GM21528 (cell line): ENCODE data around the gene GALNT12.

Experiments
- ATAC-seq: cut with Tn5 transposase; IDR thresholded peaks from one replicate; pipeline ENCODE4 v1.9.1; 2021; ENCODE audit warnings: mild to moderate bottlenecking, moderate library complexity; ENCODE audit not compliant: unreplicated experiment, low FRiP score

Gene GALNT12

DNA sequence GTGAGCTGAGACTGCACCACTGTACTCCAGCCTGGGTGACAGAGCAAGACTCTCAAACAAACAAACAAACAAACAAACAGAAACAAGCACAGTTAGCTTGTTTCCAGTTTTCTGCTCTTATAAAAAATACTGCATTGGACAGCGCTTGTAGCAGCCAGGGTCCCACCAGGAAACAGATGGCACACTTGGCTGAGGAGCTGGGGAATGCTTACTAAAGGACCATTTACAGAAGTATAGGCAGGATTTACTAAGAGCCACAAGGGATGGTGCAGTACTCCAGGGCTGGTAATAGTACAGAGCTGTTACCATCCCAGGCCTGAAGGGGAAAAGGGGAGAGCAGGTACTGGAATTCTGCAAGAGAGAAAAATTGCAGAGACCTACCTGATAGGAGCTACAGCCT is 5.9 kb upstream of the GALNT12 start:
- ATAC-seq = no peak

DNA sequence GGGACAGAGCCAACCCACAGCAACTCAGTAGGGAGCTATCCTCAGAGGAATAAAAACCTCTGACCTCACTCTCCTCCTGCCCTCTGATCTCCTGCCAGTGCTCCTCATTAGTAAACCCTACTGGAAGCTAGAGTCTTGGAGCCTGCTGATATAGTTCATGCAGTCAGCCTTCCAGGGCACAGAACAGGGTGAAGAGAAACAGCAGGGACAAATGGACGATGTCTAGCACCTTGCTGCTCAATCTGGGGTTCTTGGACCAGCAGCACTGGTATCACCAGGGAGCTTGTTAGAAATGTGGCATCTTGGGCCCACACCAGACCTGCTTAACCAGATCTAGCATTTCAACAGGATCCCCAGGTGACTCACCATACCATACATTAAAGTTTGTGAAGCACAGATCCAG is 5.5 kb upstream of the GALNT12 start:
- ATAC-seq = no peak

DNA sequence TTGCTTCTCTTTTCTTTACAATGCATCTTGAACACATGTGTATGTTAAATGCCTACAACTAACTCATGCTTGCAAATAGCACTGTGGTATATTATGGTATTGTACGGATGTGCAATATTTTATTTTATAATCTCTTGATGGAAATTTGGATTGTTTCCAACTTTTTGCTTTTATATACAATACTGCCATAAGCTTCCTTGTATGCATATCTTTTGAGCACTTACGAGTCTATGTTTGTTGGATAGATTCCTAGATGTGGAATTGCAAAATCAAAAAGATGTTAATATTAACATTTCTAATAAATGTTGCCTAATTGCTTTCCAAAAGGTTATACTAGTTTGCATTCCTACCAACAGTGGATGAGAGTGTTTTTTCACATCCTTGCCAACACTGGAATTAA is 3.4 kb upstream of the GALNT12 start:
- no peak for ATAC-seq

DNA sequence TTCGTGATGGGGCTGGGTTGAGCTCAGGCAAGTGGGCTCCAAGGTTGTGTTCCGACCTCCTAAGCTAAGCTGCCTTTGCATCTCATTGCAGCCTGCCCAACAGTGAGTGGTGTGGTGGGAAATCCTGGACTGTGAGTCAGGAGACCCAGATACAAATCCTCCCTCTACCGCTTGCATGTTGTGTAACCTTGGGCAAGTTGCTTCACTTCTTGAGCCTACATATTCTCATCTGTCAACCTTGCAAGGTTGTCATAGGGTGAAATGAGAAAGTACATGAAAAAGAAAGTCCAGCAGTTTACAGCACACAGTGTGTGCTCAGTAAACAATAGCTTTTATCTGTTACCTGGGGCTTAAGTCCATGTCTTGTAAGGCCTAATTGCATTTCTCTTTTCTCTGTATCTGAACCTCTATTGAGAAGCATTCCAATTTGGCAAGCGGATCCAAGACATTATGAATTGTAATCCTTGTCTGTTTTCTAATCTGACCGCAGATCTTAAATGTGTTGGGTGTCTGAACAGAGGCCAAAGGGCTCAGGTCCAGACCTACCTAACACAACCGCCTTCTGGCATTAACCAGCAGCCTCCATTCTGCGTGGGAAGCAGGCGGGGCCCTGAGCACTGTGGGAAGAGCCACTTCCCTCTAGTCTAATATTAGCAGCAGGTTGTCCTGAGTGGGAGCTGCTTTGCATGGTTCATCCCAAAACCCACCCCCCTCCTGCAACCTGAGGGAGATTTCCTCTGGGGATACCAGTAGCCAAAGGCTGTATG is 1.8 kb upstream of the GALNT12 start:
- ATAC-seq = no peak

DNA sequence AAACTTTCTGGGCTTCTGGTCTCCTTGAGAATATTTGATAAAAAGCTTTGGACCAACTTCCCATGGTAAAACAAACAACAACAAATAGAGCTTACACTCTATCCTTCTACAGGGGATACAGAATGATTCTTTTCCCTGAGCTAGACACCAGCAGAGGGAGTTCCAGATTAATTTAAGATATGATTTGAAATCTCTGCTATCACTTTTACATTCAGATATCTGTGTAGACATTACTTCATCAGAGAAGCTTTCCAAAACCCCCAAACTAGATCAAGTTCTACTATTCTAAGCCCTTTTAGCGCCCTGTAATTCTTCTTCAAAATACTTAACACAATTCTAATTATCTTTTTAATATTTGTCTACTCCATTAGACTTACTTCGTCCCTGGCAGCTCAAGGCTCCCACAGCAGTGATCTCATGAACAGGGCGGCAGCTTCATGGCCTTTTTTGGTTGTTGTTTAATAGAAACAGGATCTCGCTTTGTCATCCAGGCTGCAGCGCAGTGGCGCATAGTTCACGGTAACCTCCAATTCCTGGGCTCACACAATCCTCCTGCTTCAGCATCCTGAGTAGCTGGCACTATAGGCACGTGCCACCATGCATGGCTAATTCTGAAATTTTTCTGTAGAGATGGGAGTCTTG is 955 bp upstream of the GALNT12 start:
- ATAC-seq = no peak

DNA sequence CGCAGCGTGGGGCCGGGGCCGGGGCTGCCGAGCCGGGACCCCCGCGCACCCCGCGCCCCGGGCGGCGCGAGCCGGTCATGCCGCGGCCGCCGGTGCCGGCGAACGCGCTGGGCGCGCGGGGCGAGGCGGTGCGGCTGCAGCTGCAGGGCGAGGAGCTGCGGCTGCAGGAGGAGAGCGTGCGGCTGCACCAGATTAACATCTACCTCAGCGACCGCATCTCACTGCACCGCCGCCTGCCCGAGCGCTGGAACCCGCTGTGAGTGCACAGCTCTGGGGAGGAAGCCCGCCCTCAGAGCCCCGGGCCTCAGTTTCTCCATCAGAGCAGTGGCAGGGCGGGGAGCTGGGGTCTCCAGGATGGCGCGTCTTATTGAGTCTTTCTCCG is 335 bp downstream of the GALNT12 start:
- ATAC-seq = no peak

DNA sequence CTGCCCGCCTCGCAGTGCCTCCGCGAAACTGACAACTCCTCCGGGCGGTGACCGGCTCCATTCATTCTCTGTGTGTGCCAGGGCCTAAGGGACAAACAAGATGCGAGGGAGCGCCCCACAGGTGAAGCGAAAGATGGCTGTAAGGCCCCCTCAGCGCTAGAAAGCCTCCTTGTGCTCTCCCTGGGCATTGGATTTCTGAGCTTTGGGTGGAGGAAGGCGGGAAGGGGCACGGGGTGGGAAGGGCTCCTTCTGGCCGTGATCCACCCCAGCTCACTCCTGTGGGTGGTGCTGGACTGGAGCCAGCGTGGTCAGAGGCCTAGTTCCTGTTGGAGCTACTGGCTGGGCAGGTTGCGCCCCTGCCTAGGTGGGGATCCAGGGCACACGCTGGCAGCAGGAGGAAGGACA is 943 bp downstream of the GALNT12 start:
- ATAC-seq = no peak

DNA sequence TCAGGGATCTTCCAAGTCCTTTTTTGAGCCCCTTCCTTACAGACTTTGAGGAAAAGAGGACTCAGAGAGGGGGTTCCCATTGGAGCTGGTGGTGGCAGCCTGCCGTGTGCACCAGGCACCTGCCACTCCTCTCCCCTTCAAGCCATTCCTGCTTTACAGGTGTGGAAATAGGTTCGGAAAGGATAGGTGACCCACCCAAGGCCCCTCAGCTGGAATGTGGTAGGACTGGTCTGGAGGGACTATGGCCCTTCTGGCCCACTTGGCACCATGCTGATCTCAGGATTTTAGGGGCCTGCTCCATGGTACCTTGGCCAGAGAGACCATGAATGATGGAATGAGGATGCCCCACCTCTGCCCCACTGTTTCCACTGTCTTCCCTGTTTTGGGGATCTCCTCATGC is 1.4 kb downstream of the GALNT12 start:
- ATAC-seq = no peak

DNA sequence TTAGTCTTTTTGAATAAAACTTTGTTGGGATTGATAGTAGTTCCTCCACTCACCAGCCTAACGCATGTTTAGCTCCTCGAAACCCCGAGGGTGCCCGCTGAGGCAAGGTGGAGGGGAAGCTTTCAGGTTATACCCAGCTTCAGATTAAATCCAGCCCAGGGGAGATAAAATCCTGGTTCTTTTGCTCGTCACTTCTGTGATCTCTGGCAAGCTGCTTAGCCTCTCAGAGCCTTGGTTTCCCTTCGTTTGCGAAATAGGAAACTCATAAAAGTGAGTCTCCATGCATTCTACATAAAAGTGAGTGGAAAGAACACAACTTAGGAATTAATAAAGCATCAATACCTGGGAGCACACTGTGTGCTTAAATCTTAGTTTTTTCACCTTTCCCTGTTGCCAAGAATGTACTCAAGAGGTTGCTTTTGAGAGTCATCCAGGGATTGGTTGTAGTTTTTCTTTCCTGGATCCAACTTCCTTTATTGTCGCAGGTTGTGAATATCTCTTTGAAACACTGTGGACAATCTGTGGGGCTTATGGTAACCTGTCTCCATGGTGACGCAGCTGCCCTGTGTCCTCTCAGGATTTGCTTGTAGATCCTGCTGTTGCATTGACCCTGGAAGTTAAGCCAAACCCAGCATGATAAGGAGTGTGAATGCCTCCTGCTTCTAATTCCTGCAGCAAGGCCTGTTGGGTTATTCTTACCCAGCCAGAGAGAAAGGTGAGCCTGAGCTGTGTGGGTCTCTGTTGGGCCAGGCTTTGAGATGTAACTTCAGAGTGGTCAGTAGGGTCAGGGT is 2.0 kb downstream of the GALNT12 start:
- ATAC-seq = no peak

DNA sequence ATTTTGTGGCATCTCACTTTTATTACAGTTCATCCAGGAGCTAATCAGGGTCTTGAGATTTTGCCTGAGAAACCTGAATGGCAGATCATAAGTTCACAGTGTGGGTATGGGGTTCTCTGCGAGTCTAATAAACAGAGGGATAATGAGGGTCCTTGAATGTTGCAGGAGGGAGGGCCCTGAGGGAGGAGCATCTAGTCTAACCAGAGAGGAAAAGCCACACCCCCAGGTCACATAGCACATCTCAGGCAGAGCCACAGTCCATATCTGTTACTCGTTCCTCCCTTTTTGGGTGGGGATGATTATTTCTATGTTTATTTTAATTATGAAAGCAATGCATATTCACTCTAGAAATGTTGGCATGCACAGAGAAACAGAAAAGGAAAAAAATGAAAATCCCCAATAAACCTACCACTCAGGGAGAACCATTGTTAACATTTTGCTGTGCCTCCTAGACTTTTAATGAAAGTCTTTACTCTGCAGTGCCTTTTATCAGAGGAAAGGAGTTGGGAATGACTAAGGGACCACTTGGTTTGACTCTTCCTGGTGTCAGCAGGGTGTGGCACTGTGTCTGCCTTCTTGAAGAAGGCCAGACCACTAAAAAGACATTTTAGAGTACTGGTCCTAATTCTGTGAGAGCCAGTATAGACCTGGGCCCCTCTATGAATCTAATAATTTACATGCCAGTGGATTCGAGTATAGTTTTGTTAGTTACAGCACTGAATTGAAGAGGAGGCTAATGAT is 2.8 kb downstream of the GALNT12 start:
- ATAC-seq = no peak

DNA sequence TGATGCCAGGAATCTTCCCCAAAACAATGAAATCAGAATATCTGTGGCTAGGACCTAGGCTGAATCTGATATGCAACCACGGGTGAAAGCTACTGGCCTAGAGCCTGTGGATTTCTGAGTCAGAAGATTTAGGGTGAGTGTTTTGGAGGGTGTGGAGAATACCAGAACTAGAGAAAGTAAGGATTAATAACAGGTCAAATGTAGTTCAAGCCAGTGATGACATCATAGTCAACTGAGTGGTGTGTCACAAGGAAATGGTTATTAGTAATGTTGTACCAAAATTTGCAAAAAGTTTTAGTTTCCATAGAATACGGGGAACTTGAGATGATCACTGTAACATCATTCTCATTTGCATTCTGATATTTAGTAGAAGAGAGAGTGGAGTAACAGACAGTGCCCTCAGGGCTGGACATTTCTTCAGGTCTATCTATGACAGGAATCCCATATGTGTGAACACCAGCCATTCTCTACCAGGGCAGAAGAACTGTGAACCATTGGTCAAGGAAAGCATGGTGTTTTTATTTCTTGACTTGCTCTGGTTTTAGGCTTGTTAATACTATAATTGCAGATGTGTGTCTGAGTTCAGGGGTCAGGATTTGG is 3.7 kb downstream of the GALNT12 start:
- no peak for ATAC-seq

DNA sequence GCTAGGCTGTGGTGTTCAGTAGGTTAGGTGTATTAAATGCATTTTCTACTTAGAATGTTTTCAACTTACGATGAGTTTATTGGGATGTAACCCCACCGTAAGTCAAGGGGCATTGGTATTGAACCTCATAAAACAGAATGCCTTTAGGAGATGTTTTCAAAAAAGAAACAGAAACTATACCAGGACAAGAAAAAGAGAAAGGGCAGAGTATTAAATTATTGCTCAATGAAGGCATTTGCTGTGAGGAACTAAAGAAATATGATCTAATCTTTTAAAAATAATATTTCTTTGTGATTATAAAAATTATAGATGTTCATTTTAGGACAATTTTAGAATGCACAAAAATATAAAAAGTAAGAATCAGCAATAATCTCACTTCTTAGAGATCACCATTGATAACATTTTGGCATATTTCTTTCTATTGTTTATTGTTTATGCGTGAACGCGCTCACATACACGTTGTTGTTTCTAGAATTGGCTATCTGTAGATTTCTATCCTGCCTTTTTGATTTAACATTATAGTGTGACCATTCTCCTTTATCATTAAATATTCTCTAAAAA is 8.0 kb downstream of the GALNT12 start:
- ATAC-seq = no peak

DNA sequence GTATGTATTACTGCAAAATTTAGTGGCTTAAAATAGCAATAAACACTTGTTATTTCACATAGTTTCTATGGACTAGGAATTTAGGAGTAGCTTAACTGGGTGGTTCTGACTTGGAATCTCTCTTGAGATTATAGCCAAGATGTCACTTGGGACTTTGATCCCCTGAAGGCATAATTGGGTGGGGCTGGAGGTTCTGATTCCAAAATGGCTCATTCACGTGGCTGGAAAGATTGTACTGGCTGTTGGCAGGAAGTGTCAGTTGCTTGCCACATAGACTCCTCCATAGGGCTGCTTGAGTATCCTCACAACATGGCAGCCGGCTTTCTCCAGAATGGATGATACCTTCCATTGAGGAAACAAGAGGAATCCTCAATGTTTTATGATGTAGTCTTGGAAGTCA is 11.3 kb downstream of the GALNT12 start:
- ATAC-seq = no peak

DNA sequence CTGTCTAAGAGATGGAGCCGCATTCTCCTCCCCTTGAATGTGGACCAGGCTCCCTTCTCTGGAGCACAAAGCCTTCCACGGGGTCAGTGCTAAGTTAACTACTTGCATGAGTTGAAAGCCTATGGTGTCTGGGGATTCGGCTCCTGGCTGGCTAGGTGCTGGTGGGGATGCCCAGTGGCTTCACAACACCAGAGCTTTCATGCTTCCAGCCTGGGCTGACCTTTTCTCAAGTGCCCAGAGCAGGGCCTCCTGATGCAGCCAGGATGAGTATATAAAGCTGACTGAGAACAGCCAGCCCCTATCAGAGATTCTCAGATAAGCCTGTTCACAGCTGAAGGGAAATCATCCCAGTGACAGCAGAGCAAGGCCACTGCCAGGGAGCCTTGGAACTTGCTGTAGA is 11.8 kb downstream of the GALNT12 start:
- ATAC-seq = no peak

DNA sequence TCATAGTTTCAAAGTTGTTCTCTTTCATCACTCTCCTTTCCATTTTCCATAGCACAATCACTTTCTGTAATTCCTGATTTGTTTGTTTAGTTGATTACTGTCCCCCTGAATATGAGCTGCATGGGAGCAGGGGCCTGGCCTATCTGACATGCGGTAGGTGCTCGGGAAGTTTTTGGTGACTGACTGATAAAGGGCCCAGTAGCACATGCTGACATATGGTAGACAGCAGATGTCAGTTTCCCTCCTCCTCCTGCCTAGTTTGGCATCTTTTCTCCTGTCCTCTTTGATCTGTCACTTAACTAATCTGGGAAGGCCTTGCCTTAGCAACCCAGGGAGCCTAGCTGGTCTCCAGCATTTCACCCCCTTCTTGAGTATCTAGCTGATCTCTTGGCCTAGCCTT is 14.4 kb downstream of the GALNT12 start:
- ATAC-seq = no peak

DNA sequence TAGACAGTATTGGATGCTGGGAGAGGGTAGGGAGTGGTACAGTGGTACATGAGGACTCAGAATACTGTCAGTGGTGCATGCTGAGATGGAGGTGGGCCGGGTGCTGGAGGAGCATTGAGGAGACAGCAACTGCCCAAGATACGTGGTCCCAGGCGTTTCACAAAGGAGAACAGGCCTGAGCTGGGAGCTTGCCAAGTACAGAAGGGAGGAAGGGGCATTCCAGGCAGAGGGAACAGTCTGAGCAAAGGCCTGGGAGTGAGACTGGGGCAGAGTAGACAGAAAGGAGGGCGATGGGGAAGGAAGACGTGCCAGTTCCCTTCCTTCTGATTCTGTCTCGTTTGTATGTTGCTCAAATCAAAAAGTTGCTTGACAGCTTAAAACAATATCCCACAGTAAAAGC is 15.2 kb downstream of the GALNT12 start:
- no peak for ATAC-seq

DNA sequence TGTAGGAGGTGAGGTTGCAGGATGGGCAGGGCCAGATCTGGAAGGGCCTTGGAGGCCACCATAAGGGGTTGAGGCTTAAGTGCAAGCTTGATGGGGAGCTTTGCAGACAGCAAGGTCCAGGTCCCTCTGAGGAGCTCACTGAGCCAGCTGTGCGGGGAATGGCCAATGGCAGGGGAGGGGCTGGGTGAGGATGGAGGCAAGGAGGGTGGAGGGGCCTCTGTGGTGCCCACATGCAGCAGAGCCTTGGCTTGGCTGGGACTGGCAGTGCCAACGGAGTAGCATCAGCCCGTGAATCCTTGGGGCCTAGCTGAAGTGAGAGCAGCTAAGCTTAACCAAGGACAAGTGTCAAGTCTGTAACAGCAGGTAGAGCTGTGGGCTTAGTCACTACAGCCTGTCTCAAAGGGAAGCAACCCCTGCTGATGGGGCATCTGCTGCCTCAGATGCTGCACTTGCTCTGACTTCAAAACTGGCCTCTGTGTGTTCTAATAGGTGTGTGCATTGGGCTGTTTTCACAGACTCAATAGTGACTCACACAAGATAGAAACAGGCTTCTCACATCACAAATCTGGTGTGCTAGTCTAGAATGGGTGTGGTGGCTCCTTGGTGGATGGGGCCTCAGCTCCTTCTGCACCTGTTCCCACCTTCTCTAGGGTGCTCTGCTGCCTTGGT is 16.3 kb downstream of the GALNT12 start:
- ATAC-seq = no peak

DNA sequence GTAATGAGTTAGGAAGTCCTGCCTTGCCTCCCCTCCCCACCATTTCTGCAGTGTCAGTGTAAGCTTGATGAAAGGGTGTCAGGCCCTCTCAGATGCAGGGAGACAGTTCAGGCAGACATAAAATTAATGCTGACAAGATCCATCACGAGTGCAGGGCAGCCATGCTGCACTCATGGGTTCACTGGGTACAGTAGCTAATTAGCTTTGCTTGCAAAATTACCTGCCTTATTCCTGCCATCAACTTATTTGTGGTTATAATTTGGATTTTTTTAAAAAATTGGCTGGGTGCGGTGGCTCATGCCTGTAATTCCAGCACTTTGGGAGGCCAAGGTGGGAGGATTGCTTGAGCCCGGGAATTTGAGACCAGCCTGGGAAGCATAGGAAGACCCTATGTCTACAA is 17.9 kb downstream of the GALNT12 start:
- ATAC-seq = no peak

DNA sequence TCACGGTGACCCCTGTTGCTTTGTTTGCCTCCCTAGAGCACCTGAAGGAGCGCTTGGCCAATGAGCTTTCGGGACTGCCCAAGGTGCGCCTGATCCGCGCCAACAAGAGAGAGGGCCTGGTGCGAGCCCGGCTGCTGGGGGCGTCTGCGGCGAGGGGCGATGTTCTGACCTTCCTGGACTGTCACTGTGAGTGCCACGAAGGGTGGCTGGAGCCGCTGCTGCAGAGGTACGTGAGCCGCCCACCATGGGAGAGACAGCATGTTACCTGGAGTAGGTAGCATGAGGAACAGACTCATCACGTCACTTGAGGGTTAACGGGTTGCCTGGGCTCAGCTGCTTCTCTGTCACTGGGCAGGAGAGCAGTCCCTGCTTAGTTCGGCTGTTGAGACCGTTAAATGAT is 19.2 kb downstream of the GALNT12 start:
- ATAC-seq = no peak

DNA sequence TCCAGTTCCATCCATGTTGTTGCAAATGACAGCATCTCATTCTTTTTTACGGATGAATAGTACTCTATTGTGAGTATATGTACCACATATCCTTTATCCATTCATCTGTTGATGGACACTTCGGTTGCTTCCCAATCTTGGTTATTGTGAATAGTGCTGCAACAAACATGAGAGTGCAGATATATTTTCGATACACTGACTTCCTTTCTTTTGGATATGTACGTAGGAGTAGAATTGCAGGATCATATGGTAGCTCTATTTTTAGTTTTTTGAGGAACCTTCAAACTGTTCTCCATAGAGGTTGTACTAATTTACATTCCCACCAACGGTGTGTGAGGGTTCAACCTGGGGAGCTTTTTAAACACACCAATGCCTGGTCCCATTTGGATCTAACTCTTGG is 22.3 kb downstream of the GALNT12 start:
- no peak for ATAC-seq
